Epithelial cell of proximal tubule (primary cell): ENCODE results near the gene TTC28. TPM values are rescaled to one million over a fixed set of nuclear protein-coding genes. Genes with fewer than 3 reads are reported as not detected.
"Not testable (repeated sequence)": the region's sequence is repeated elsewhere in the genome, so short reads cannot be mapped to it uniquely, and the experiment has no call there.

Experiments
- DNase-seq: peaks from one replicate; pipeline ENCODE4 v3.0.0-alpha.2; 2011; ENCODE audit warnings: low read depth
- H3K4me3 ChIP-seq: 2 replicates; pipeline ENCODE4 v1.5.1; 2011; ENCODE audit warnings: low read depth, mild to moderate bottlenecking, low read length
- total RNA-seq: library from RNA; depleted of rRNA; stranded (reverse); fragments of >200 nt; gene quantifications from 2 replicates; pipeline ENCODE4 v1.2.3, GENCODE V29; 2015
- TF ChIP-seq, protein P1 (sequence below): conservative IDR thresholded peaks from 2 replicates; pipeline ENCODE4 v1.5.1; 2012; ENCODE audit warnings: low read depth, mild to moderate bottlenecking, low read length

The TTC28 gene
- total RNA-seq, 1 donor from 2014 or later, result 3.7 TPM

DNA sequence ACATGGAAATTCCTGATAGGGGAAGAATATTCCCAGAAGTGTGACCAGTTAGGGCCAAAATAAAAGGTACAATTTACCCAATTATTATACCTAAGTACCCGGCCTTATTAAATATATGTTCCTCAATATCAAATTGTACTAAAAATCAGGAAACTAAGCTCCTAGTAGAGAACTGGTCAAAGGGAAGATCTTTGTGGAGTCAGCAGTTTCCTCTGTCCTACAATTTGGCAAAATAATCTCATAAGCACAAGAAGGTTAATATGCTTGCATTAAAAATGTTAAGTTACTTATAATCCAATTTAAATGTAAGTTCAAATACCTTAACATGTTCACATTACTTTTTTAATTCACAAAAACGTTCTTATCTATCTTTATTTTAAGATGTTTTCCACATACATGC is 10.3 kb downstream of the TTC28 start:
- no peak overlapping the region for H3K4me3 ChIP-seq
- TF ChIP-seq, protein P1, sequence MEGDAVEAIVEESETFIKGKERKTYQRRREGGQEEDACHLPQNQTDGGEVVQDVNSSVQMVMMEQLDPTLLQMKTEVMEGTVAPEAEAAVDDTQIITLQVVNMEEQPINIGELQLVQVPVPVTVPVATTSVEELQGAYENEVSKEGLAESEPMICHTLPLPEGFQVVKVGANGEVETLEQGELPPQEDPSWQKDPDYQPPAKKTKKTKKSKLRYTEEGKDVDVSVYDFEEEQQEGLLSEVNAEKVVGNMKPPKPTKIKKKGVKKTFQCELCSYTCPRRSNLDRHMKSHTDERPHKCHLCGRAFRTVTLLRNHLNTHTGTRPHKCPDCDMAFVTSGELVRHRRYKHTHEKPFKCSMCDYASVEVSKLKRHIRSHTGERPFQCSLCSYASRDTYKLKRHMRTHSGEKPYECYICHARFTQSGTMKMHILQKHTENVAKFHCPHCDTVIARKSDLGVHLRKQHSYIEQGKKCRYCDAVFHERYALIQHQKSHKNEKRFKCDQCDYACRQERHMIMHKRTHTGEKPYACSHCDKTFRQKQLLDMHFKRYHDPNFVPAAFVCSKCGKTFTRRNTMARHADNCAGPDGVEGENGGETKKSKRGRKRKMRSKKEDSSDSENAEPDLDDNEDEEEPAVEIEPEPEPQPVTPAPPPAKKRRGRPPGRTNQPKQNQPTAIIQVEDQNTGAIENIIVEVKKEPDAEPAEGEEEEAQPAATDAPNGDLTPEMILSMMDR, result no peak
- no peak for DNase-seq

DNA sequence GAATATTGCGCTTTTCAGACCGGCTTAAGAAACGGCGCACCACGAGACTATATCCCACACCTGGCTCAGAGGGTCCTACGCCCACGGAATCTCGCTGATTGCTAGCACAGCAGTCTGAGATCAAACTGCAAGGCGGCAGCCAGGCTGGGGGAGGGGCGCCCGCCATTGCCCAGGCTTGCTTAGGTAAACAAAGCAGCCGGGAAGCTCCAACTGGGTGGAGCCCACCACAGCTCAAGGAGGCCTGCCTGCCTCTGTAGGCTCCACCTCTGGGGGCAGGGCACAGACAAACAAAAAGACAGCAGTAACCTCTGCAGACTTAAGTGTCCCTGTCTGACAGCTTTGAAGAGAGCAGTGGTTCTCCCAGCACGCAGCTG is 16.1 kb downstream of the TTC28 start:
- not testable (repeated sequence) for H3K4me3 ChIP-seq, DNase-seq

DNA sequence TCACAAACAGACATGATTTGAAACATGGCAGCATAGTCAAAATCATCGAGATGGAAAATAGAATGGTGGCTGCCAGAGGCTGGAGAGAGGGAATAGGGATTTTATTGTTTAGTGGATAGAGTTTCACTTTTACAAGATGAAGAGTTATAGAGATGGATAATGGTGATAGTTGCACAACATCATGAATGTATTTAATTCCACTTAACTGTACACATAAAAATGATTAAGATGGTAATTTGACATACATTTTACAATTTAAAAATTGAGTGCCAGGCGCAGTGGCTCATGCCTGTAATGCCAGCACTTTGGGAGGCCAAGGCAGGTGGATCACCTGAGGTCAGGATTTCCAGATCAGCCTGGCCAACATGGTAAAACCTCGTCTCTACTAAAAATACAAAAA is 21.2 kb downstream of the TTC28 start:
- H3K4me3 ChIP-seq, result no peak overlapping the region
- DNase-seq, result no peak
- TF ChIP-seq, protein P1, result no peak

DNA sequence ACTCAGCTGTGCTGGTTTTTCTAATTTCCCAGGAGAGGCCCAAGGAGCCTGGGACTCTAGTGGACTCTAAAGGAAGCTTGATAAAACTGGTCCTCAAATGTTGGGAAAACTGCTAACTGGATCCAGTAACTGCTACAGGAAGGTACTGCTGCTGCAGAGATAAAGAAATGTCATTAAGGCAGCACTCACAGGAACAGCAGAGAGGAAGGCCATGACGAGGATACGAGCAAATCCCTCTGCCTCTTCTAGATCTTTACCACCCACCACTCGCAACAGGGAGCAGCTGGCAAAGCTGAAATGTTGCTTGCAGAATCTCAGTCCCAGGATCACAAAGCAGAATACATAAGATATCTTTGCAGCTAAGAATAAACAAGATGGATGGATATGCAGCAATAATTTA is 23.5 kb downstream of the TTC28 start:
- no peak overlapping the region for H3K4me3 ChIP-seq
- DNase-seq, result no peak
- TF ChIP-seq, protein P1, result no peak

- TF ChIP-seq, protein P1, result no peak
- H3K4me3 ChIP-seq, result no peak overlapping the region
- DNase-seq, result no peak
These were observed 29.2 kb downstream of the TTC28 start for GRCh38 chr22:28650463-28650862.

DNA sequence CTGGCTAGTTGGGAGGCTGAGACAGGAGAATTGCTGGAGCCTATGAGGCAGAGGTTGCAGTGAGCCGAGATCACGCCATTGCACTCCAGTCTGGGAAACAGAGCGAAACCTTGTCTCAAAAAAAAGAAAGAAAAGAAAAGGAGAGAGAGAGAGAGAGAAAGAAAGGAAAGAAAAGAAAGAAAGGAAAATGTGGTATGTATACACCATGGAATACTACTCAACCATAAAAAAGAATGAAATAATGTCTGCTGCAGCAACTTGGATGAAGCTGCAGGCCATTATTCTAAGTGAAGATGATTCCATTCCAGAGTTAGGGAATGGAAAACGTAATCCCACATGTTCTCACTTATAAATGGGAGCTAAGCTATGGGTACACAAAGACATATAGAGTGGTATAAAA is 30.8 kb downstream of the TTC28 start:
- DNase-seq, result no peak
- TF ChIP-seq, protein P1, result no peak
- no peak overlapping the region for H3K4me3 ChIP-seq

GRCh38 chr22:28647216-28647615 is 32.4 kb downstream of the TTC28 start:
- TF ChIP-seq, protein P1, result no peak
- no peak overlapping the region for H3K4me3 ChIP-seq
- DNase-seq, result no peak

- no peak for DNase-seq
- TF ChIP-seq, protein P1, result no peak
- no peak overlapping the region for H3K4me3 ChIP-seq
These were observed 40.3 kb downstream of the TTC28 start for GRCh38 chr22:28639321-28639720.
